ENCODE data around the gene MAP6.

The MAP6 gene

DNA sequence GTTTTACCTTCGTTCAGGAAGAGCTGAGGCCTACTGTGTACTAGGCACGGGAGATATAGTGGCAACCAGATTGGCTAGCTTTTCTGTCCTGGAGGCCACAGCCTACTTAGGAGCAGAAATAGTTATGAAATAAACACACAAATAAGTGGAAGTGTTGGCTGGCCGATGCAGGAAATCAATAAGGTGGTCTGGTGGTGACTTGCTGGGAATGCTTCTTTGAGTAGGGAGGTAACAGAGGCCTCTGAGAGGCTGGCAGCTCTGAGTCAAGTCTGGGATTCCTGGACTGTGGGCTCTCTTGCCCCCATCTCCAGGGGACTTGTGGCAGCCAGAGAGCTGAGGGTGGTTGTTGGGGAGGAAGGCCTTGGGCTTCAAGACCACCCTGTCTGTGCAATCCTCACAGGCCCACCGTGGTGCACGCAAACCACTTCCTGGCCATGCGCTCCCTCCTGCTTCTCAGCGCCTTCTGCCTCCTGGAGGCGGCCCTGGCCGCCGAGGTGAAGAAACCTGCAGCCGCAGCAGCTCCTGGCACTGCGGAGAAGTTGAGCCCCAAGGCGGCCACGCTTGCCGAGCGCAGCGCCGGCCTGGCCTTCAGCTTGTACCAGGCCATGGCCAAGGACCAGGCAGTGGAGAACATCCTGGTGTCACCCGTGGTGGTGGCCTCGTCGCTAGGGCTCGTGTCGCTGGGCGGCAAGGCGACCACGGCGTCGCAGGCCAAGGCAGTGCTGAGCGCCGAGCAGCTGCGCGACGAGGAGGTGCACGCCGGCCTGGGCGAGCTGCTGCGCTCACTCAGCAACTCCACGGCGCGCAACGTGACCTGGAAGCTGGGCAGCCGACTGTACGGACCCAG is 102.7 kb downstream of the MAP6 start:
- DNase-seq: no peak

DNA sequence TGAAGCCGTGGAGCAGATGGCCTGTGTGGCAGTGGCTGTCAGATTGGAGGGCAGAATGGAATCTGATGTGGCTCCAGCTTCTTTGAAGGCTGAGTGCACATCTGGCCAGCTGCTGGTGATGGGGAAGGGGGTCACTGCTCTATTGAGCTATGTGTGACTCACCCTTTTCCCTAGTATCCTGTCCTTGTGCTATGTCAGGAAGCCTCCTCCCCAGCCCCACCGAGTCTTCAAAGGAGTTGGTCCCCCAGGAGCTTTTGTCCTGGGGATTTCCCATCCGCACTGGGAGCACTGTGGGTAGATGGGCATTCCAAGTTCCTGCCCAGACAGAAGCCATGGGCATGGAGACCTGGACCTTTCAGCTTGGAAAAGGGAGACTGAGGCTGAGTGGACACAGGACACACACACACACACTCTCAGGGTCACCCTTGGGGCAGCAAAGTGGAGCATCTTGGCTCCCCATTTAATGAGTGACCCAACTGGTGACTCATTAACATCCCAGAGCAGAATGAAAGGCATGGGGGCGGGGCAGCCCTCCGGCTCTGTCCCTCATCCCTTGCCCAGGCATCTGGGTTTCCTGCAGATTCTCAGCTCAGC is 103.5 kb downstream of the MAP6 start:
- peak; percentile 84 for DNase-seq

DNA sequence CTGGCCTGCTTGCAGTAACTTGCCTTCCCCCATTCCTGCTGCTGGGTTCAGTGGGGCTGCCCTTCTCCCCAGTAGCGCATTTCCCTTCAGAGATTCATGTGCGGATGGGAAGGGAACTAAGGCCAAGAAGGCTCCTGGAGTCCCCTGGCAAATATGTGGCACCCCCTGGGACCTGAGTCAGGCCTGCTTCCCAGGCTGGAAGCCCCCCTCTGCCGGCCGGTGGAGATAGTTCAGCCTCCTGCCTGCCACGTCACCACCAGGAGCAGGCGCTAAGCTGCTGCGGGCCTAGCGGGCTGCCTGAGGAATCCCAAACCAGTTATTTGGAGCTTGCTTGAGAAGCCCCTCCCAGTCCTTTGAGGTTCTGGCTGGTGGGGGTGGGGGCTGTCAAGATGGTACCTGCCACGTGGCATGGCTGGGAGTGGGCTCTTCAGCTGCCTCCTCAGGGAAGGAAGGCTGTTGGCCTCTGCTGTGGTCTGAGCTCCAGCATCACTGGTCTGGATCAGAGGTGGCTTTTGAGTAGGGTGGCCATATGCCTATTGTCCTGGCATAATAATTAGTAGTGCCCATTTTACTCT is 104.8 kb downstream of the MAP6 start:
- no peak for DNase-seq

DNA sequence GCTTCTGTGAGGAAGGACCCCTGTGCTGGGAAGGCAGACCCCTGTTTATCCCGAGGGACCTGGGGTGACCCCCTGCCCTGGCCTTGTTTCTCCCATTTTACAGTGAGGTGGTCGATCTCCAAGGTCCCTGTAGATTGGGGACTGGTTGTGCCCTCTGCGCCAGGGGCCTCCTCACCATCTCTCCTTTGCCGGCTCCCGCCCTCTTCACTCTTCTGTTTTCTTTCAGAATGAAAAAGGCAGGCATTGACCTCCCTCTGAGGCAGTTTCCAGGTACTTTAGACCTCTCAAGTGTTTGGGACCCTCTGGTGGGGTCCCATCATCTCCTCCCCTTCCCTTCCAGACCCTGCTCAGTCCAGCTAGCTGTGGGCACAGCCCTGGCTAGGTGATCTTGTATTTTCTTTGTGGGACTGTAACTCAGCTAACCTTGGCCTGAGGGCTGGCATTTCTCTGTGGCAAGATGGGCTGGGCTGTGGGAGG is 105.3 kb downstream of the MAP6 start:
- DNase-seq: no peak

DNA sequence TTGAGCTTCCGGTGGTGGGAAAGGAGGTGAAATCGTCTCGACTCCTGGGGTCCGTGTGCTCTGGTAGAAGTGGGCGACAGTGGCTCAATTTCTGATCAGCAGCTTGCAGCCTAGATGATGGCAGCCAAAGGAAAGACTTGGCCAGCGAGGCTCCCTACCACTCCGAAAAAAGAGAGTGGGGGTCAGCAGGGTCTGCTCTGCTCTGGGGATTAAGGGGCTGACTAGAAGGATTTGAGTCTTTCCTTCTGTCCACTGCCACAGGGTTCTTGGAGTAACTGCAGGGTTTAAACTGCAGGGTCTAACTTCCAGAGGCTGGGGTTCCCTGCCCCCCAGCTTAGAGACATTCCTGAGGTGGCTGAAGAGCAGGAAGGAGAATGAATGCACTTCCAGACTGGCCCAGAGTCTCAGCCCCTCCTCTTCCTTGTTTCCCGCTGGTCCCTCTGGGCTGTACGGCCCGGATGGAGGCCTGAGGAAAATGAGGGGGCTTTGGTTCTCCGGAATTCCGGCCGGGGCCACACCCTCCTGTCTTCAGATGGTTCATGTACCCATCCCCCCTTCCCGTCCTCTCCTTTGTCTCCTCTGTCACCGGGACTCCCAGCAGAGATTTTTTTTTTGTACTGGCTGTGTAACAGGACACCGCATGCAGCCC is 105.9 kb downstream of the MAP6 start:
- DNase-seq: peak; percentile 31

DNA sequence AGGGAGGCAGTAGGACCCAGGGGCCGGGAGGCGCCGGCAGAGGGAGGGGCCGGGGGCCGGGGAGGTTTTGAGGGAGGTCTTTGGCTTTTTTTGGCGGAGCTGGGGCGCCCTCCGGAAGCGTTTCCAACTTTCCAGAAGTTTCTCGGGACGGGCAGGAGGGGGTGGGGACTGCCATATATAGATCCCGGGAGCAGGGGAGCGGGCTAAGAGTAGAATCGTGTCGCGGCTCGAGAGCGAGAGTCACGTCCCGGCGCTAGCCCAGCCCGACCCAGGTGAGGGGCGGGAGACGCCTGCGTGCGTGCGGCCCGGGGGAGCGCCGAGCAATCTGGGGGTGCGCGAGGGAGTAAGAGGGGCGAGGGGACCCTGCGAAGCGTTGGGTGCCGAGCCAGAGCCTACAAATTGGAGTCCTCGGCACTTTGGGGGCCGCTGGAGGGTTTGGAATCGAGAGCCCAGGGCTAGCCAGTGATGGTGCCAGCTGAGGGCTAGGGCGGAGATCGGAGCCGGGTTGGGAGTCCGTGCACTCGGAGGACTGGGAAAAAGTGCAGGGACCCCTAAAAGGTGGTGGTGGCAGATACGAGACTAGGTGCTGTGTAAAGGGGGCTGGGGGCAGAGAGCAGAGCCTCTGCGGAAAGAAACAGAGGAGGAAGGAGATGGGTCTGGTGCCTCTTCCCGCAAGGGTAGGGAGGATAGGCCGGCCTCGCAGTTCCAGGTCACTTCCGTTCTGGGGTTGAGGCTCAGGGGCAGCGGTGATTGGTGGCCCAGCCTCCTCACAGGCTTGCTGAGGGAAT is 106.6 kb downstream of the MAP6 start, which contains the start of gene SERPINH1:
TSS of gene SERPINH1 (plus strand) at position 206 of the 788 bp plus-strand sequence. CDS start 4,097 bp downstream, outside the sequence.
- peak; percentile 82 for DNase-seq

- no peak for DNase-seq
Observed at GRCh38 chr11:75561426-75562047, 107.3 kb downstream of the MAP6 start.

- DNase-seq: no peak
Observed at GRCh38 chr11:75560644-75561043, 108.2 kb downstream of the MAP6 start.

DNA sequence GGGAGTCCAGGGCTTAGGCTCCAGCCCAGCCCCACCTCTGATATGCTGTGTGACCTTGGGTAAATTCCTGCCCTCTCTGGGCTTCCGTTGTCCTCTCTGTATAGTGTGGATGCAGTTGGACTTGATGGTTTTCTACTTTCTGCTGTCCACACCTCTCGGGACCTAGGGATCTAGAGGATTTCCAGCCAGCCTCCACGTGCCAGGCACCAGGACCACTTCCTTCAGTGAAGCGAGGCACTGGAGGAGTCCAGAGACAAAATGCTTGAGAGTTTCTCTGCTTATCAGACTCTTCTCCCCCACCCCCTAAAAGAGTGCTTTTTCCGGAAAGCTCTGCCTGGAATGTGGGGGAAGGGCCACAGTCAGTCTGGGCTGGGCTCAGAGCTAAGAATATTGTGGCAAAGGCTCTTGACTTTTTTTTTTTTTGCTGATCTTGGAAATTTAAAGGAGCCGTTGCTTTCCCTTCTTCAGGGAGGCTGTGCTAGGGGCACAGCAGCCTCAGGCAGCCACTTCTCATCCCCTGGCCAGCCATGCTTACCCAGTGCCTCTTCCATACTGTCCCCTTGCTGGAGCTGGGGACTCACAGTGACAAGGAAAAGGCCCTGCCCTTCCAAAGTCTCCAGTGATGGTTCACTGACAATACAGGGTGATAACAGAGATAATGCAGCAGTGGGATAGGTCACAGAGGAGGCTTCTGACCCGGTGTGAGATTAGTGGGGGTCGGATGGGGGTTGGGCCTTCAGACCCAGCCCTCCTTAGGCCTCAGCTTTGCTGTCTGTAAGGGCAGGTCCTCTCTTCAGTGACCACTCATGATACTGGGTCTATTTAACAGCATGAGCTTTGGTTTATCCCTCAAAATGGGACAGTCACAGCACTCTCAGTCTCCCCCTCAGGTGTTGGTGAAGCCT is 109.6 kb downstream of the MAP6 start:
- DNase-seq: no peak

- DNase-seq: no peak
Observed at GRCh38 chr11:75557666-75558494, 111.0 kb downstream of the MAP6 start.

GRCh38 chr11:75556275-75556674 is 112.6 kb downstream of the MAP6 start:
- DNase-seq: no peak

- no peak for DNase-seq
Observed at GRCh38 chr11:75555079-75555811, 113.6 kb downstream of the MAP6 start.

DNA sequence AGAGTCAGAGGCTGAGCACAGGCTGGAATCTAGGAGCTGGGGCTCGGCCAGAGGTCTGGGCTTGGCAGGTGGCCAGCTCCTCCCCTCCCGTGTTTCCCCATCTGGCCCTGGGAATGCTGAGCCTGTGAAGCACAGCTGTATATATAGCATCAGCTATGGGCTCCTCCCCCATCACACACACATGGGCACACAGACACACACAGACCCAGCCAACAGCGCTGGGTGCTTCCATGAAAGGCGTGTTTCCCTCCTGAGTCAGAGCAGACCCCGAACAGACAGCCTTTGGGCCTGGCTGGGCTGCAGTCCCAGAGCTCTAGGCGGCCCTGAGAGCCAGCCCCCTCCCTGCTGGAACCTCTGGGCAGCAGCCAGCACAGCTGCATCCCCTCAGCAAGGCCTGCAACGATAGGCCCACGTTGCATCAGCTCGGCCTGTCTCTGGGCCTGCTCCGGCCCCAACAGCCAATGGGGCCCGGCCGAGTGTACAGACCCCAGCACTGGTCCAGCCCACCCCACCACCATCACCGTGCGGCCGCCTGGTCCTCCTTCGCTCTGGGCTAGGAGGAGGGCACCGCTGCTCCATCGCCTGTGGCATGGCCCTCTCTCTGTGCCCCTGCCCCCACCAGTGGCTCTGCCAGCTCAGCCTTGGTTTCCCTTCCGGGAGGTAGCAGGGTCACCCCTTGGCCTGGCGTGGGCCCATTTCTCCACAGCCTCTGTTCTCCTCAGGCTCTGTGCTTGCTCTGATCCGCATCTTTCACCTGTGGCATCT is 114.4 kb downstream of the MAP6 start:
- no peak for DNase-seq

- DNase-seq: no peak
Observed at GRCh38 chr11:75553889-75554257, 115.0 kb downstream of the MAP6 start.

DNA sequence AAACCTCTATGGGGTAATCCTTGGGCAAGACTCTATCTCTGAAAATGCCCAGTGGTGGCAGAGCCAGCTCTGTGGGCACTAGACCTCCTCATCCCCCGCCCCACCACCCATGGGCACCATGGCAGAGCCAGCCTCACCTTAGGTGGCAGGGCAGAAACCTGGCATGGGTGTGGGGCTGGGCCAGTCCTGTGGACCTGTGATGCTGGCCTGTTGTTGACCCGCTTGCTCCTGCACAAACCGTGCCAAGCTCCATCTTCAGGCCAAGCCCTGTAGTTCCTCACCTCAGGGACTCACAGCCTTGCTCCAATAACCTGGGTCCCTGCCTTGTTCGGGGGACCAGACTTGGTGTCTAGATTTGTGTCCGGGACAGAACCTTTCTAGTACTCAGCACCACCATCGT is 115.7 kb downstream of the MAP6 start:
- no peak for DNase-seq

DNA sequence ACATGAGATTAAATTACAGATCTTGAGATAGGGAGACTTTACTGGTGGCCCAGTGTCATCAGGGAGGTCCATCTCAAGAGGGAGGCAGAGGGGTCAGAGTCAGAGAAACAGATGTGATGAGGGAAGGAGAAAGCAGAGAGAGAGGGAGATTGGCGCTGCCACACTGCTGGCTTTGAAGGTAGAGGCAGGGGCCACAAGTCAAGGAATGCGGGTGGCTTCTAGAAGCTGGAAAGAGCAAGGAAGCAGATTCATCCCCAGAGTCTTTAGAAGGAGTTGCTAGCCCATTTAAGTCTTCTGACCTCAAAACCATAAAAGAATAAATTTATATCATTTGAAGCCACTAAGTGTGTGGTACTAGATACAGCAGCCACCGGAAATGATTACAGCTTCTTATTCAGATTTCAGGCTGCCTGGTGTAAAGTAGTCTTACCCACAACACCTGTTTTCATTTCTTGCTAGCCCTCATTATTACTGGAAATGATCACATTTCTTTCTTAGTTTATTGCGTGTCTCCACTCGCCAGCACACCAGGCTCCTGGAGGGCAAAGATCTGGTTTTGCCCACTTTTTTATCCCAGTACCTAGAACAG is 119.4 kb downstream of the MAP6 start:
- DNase-seq: no peak

DNA sequence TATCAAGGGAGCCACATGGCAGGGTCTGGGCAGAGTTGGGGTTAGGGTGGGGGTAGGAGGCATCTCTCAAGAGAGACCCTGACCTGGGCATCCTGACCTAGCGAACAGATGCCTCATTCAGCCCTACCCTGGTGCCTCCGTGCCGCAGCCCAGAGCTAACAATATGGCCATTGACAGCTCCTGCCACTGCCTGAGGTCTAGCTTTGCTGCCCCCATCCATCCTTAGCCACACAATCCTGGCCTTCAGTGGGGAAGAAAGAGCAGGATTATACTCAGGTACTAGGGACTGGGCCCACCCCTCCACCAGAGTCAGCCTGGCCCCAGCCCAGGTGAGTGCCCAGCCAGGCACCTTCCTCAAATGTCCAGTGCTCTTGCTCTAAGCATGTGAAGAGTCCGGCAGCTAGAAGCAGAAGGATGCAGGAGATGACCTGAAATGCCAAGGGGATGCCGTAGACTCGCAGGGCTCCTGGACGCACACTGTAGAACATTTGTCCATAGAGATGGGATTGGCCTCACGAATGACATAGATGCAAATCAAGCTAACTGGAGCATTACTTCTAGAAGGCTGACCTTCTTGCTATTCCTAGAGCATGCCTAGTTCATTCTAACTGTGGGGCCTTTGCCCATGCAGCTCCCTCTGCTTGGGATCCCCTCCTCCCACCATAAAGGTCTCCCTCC is 120.1 kb downstream of the MAP6 start:
- DNase-seq: no peak

All from kidney glomerular epithelial cell (primary cell).